Natural killer cell treated with Interleukin-12 subunit alpha and Interleukin-12 subunit beta and Interleukin-15 and Interleukin-18, amount 100 ng/mL, for 72 hours (primary cell): ENCODE measurements around the gene SNRNP200. TPM values are rescaled to one million over a fixed set of nuclear protein-coding genes. Genes with fewer than 3 reads are reported as not detected.
"Not testable (repeated sequence)": the region's sequence is repeated elsewhere in the genome, so short reads cannot be mapped to it uniquely, and the experiment has no call there.

Experiments used
- ATAC-seq, 2 donors: fragments of 150-1000 bp; cut with Tn5 transposase in 1 of 2; sonication (Bioruptor Pico), chemical (Tn5 transposase) in 1 of 2; 2 replicates each; pipeline ENCODE4 v1.10.0; 2021
- DNase-seq: peaks from one replicate; pipeline ENCODE4 v3.0.0; 2022; ENCODE audit warnings: low spot score
- H3K27ac Mint-ChIP-seq, 2 donors: 1 replicate in 1 of 2; 2 replicates in 1 of 2; pipeline ENCODE4 v1.8.0; 2022; ENCODE audit warnings: mixed read lengths in 2 of 2, mild to moderate bottlenecking in 1 of 2, moderate library complexity in 1 of 2
- H3K27me3 Mint-ChIP-seq, 2 donors: 1 replicate in 1 of 2; 2 replicates in 1 of 2; pipeline ENCODE4 v1.8.0; 2022; ENCODE audit warnings: mixed read lengths in 2 of 2
- H3K36me3 Mint-ChIP-seq: one replicate; pipeline ENCODE4 v1.8.0; 2022; ENCODE audit warnings: mixed read lengths
- H3K4me1 Mint-ChIP-seq, 2 donors: 1 replicate in 1 of 2; 2 replicates in 1 of 2; pipeline ENCODE4 v1.8.0; 2022; ENCODE audit warnings: low read depth in 2 of 2, mixed read lengths in 2 of 2, mild to moderate bottlenecking in 1 of 2
- H3K4me3 Mint-ChIP-seq: one replicate; pipeline ENCODE4 v1.8.0; 2022; ENCODE audit warnings: mixed read lengths
- H3K9me3 Mint-ChIP-seq: 2 replicates; pipeline ENCODE4 v1.8.0; 2022; ENCODE audit warnings: mixed read lengths
- total RNA-seq, 2 donors: library from RNA; stranded (reverse); gene quantifications; one replicate each; pipeline ENCODE4 v1.2.3, GENCODE V29; 2022

Gene SNRNP200
- total RNA-seq, 2 donors from 2014 or later = 166 to 201 TPM

GRCh38 chr2:96319396-96319795, 14.1 kb upstream of the SNRNP200 start:
- Mint-ChIP-seq H3K4me3 (peak overlapping the region; percentile 49), H3K27ac (peak overlapping the region; percentile 76 to 89), H3K36me3 (peaks cover 5% of the 10 kb centered on the region), H3K4me1 (peaks cover 45 to 59% of the 10 kb centered on the region in 2 donors), H3K27me3 (no peaks in the 10 kb centered on the region), H3K9me3 (no peaks in the 10 kb centered on the region)
- no peak for DNase-seq
- ATAC-seq = no peak

GRCh38 chr2:96318723-96319122, 13.4 kb upstream of the SNRNP200 start:
- H3K27ac Mint-ChIP-seq = peak overlapping the region; percentile 76 to 89
- no peak for ATAC-seq
- H3K4me3 Mint-ChIP-seq = peak overlapping the region; percentile 49
- peaks cover 43 to 59% of the 10 kb centered on the region in 2 donors for H3K4me1 Mint-ChIP-seq
- no peaks in the 10 kb centered on the region for H3K9me3 Mint-ChIP-seq
- H3K27me3 Mint-ChIP-seq = no peaks in the 10 kb centered on the region
- peaks cover 5% of the 10 kb centered on the region for H3K36me3 Mint-ChIP-seq
- no peak for DNase-seq

GRCh38 chr2:96317584-96317997, 12.2 kb upstream of the SNRNP200 start:
- peaks cover 5% of the 10 kb centered on the region for H3K36me3 Mint-ChIP-seq
- H3K9me3 Mint-ChIP-seq = no peaks in the 10 kb centered on the region
- DNase-seq = no peak
- H3K4me3 Mint-ChIP-seq = no peak overlapping the region
- peak overlapping the region; percentile 91 to 95 for H3K27ac Mint-ChIP-seq
- H3K27me3 Mint-ChIP-seq = no peaks in the 10 kb centered on the region
- H3K4me1 Mint-ChIP-seq = peaks cover 37 to 52% of the 10 kb centered on the region in 2 donors
- no peak for ATAC-seq

- Mint-ChIP-seq H3K4me1 (peaks cover 37 to 52% of the 10 kb centered on the region in 2 donors), H3K27ac (peak overlapping the region; percentile 91 to 95), H3K9me3 (no peaks in the 10 kb centered on the region), H3K4me3 (peak overlapping the region; percentile 82), H3K36me3 (peaks cover 5% of the 10 kb centered on the region), H3K27me3 (no peaks in the 10 kb centered on the region)
- no peak for ATAC-seq
- no peak for DNase-seq
Observed at GRCh38 chr2:96316999-96317398, 11.7 kb upstream of the SNRNP200 start.

- peaks cover 35 to 49% of the 10 kb centered on the region in 2 donors for H3K4me1 Mint-ChIP-seq
- peak overlapping the region; percentile 82 for H3K4me3 Mint-ChIP-seq
- H3K27ac Mint-ChIP-seq = peak overlapping the region; percentile 91 to 95
- DNase-seq = peak; percentile 75
- no peaks in the 10 kb centered on the region for H3K27me3 Mint-ChIP-seq
- no peaks in the 10 kb centered on the region for H3K9me3 Mint-ChIP-seq
- ATAC-seq = peak; percentile 83 to 85
- H3K36me3 Mint-ChIP-seq = peaks cover 5% of the 10 kb centered on the region
Observed at GRCh38 chr2:96315400-96316071, 10.2 kb upstream of the SNRNP200 start.

- Mint-ChIP-seq H3K4me1 (peaks cover 31 to 43% of the 10 kb centered on the region in 2 donors), H3K9me3 (no peaks in the 10 kb centered on the region), H3K27me3 (no peaks in the 10 kb centered on the region), H3K4me3 (peak overlapping the region; percentile 82), H3K27ac (peak overlapping the region; percentile 91 to 95), H3K36me3 (peaks cover 5% of the 10 kb centered on the region)
- DNase-seq = no peak
- ATAC-seq = no peak
Observed at GRCh38 chr2:96315005-96315399, 9.7 kb upstream of the SNRNP200 start.

GRCh38 chr2:96308248-96308647, 2.9 kb upstream of the SNRNP200 start:
- Mint-ChIP-seq H3K27ac (no peak overlapping the region), H3K4me1 (peaks cover 28 to 30% of the 10 kb centered on the region in 2 donors), H3K9me3 (no peaks in the 10 kb centered on the region), H3K4me3 (no peak overlapping the region), H3K36me3 (peaks cover 14% of the 10 kb centered on the region), H3K27me3 (no peaks in the 10 kb centered on the region)
- ATAC-seq = no peak
- no peak for DNase-seq

GRCh38 chr2:96306370-96306769, 1.0 kb upstream of the SNRNP200 start:
- DNase-seq (no peak), ATAC-seq (no peak)
- peak overlapping the region; percentile 98 for H3K27ac Mint-ChIP-seq
- peaks cover 27% of the 10 kb centered on the region for H3K36me3 Mint-ChIP-seq
- no peaks in the 10 kb centered on the region for H3K27me3 Mint-ChIP-seq
- no peaks in the 10 kb centered on the region for H3K9me3 Mint-ChIP-seq
- H3K4me1 Mint-ChIP-seq = peaks cover 37 to 39% of the 10 kb centered on the region in 2 donors
- peak overlapping the region; percentile 96 for H3K4me3 Mint-ChIP-seq

GRCh38 chr2:96305979-96306308, 598 bp upstream of the SNRNP200 start:
- Mint-ChIP-seq H3K27ac (peak overlapping the region; percentile 98), H3K4me1 (peaks cover 41 to 44% of the 10 kb centered on the region in 2 donors), H3K27me3 (no peaks in the 10 kb centered on the region), H3K9me3 (no peaks in the 10 kb centered on the region), H3K4me3 (peak overlapping the region; percentile 96), H3K36me3 (peaks cover 31% of the 10 kb centered on the region)
- no peak for DNase-seq
- no peak for ATAC-seq

GRCh38 chr2:96304606-96305005, 740 bp downstream of the SNRNP200 start:
- ATAC-seq (no peak), DNase-seq (no peak)
- H3K27me3 Mint-ChIP-seq = no peaks in the 10 kb centered on the region
- H3K27ac Mint-ChIP-seq = peak overlapping the region; percentile 98
- H3K36me3 Mint-ChIP-seq = peaks cover 36% of the 10 kb centered on the region
- peak overlapping the region; percentile 96 for H3K4me3 Mint-ChIP-seq
- peaks cover 45 to 46% of the 10 kb centered on the region in 2 donors for H3K4me1 Mint-ChIP-seq
- no peaks in the 10 kb centered on the region for H3K9me3 Mint-ChIP-seq

- Mint-ChIP-seq H3K4me3 (no peak overlapping the region), H3K4me1 (peaks cover 45 to 51% of the 10 kb centered on the region in 2 donors), H3K27ac (peak overlapping the region; percentile 27 to 47), H3K36me3 (peaks cover 62% of the 10 kb centered on the region), H3K9me3 (no peaks in the 10 kb centered on the region), H3K27me3 (no peaks in the 10 kb centered on the region)
- ATAC-seq (no peak), DNase-seq (no peak)
Observed at GRCh38 chr2:96301865-96302264, 3.5 kb downstream of the SNRNP200 start.

GRCh38 chr2:96296925-96297324, 8.4 kb downstream of the SNRNP200 start:
- Mint-ChIP-seq H3K27ac (no peak overlapping the region), H3K4me3 (no peak overlapping the region), H3K27me3 (no peaks in the 10 kb centered on the region), H3K36me3 (peaks cover 66% of the 10 kb centered on the region), H3K4me1 (peaks cover 13 to 16% of the 10 kb centered on the region in 2 donors), H3K9me3 (no peaks in the 10 kb centered on the region)
- no peak for DNase-seq
- no peak for ATAC-seq

GRCh38 chr2:96294271-96294670, 11.1 kb downstream of the SNRNP200 start:
- H3K27me3 Mint-ChIP-seq, H3K27ac Mint-ChIP-seq, H3K4me1 Mint-ChIP-seq, H3K9me3 Mint-ChIP-seq, ATAC-seq, DNase-seq, H3K4me3 Mint-ChIP-seq: not testable (repeated sequence)
- H3K36me3 Mint-ChIP-seq = peaks cover 56% of the 10 kb centered on the region

GRCh38 chr2:96291751-96292150, 13.6 kb downstream of the SNRNP200 start:
- Mint-ChIP-seq H3K4me1 (peaks cover 0 to 15% of the 10 kb centered on the region in 2 donors), H3K36me3 (peaks cover 49% of the 10 kb centered on the region), H3K9me3 (no peaks in the 10 kb centered on the region), H3K27ac (no peak overlapping the region), H3K4me3 (no peak overlapping the region), H3K27me3 (no peaks in the 10 kb centered on the region)
- DNase-seq (no peak), ATAC-seq (no peak)
